ENCODE measurements around the gene HEG1. TPM values are rescaled to one million over a fixed set of nuclear protein-coding genes. Genes with fewer than 3 reads are reported as not detected.

Gene HEG1
- total and polyA plus RNA-seq, 2 of the 8 experiments (the other 6 are each of a cell fraction or from before 2014, with no cell fraction given) = 5.3 to 9.7 TPM

DNA sequence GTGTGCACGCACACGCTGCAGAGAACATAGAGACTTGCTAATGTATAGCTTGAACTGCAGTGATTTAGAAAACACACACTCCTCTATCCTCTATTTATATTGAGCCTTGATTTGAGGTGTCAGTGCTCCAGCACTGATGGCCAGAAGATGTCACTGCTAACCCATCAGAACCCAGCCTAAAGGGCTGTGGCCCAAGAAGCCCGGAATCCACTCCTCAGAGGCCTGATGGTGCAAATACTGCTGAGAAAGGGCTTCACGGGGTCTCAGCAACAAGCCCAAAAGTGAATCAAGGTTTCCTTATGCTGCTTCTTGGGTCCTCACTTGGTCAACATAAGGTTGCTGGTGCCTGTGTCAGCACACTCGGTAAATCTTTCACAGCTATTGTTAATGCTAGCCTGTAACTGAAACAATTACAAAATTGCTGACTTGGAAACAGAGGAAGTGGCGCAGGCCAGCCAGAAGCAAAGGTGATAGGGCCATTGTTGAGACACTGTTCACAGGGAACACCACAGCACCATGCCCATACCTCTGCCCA lies 60.3 kb downstream of the HEG1 start (continued):
- TF ChIP-seq BRCA1 (IDR thresholded peaks at IDR 0.05; ENCODE audit: low read depth, low read length) (no peak), SP2 (IDR thresholded peaks at IDR 0.05; ENCODE audit: low read length) (no peak)

Measured in H1 (cell line).